ENCODE data around the gene TIGD4. TPM values are rescaled to one million over a fixed set of nuclear protein-coding genes. Genes with fewer than 3 reads are reported as not detected.

Gene TIGD4
- polyA plus RNA-seq, 2 of the 4 experiments (the other 2 are of a cell fraction) = 0.30 to 0.45 TPM

DNA sequence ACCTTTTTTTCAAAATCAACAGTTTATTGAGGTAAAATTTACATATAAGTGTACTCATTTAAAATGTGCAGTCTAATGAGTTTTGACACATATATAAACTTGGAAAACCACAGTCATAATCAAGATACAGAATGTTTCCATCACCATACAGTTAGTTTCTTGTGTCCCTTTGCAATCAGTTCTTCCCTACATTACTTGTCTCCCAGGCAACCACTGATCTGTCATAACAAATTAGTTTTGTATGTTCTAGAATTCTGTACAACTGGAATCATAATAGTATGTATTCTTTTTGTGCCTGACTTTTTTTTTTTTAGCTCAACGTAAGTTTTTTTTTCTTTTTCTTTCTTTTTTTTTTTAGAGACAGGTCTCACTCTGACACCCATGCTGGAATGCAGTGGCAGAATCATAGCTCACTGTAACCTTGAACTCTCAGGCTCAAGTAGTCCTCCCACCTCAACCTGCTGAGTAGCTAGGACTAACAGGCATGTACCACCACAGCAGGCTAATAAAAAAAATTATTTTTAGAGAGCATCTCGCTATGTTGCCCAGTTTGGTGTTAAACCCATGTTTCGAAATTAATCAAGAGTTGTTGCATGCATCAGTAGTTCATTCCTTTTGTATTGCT lies 27.1 kb upstream of the TIGD4 start:
- H3K27ac ChIP-seq = no peak overlapping the region
- FAIRE-seq (no peak), DNase-seq (ENCODE audit: low read depth in 1 of 2, low spot score in 1 of 2) (no peak), ATAC-seq (no peak)
- CTCF ChIA-PET = no interaction called here
- H3K9me3 ChIP-seq = no peaks in the 10 kb centered on the region
- no peak for TF ChIP-seq MAFK (IDR thresholded peaks at IDR 0.05; ENCODE audit: partially characterized antibody)
- no peak for TF ChIP-seq JUNB (IDR thresholded peaks at IDR 0.05)
- TF ChIP-seq TP53 (CRISPR knock-in tag; IDR thresholded peaks at IDR 0.05) = no peak
- no peak for TF ChIP-seq ZFP36 (IDR thresholded peaks at IDR 0.05; ENCODE audit: borderline replicate concordance, partially characterized antibody)
- no peak for TF ChIP-seq EP300 (IDR thresholded peaks at IDR 0.05)
- TF ChIP-seq, protein P1, sequence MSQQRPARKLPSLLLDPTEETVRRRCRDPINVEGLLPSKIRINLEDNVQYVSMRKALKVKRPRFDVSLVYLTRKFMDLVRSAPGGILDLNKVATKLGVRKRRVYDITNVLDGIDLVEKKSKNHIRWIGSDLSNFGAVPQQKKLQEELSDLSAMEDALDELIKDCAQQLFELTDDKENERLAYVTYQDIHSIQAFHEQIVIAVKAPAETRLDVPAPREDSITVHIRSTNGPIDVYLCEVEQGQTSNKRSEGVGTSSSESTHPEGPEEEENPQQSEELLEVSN (IDR thresholded peaks at IDR 0.05; ENCODE audit: borderline replicate concordance, low read depth) = no peak
- TF ChIP-seq, protein P2, sequence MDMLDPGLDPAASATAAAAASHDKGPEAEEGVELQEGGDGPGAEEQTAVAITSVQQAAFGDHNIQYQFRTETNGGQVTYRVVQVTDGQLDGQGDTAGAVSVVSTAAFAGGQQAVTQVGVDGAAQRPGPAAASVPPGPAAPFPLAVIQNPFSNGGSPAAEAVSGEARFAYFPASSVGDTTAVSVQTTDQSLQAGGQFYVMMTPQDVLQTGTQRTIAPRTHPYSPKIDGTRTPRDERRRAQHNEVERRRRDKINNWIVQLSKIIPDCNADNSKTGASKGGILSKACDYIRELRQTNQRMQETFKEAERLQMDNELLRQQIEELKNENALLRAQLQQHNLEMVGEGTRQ (IDR thresholded peaks at IDR 0.05) = no peak
- no peak overlapping the region for H3K4me2 ChIP-seq
- WGBS (ENCODE audit: missing lambda C conversion rate) = 93% methylated on average over 3 of the region's 3 CpGs
- no peaks in the 10 kb centered on the region for H3K4me1 ChIP-seq
- no peak overlapping the region for H3K4me3 ChIP-seq
- POLR2A ChIA-PET = no interaction called here

DNA sequence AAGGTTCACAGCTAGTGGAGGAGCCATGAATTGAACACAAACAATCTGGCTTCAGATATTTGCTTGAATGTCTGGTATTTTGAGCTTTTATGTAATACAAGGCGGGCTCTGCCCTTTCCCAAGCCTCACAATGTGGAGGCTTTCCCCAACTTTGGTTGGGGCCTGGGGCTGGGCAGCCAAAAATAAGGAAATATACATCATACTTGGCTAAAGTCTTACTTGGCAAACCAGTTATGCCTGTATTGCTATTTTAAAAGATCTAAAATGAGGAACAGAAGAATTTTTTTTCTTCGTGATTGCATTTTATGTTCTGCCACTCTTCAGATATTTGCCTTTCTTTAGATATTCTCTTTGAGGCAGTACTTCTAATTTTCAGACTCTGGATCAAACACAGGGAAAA lies 26.3 kb upstream of the TIGD4 start:
- ChIA-PET POLR2A (no interaction called here), CTCF (interaction anchor here (0.6 kb wide), 1 partner anchor 41 kb away, joined by 3 read pairs; no protein-coding TSS in a partner anchor)
- ATAC-seq (no peak), DNase-seq (ENCODE audit: low read depth in 1 of 2, low spot score in 1 of 2) (no peak), FAIRE-seq (no peak)
- Histone ChIP-seq H3K4me1 (no peaks in the 10 kb centered on the region), H3K4me2 (no peak overlapping the region), H3K27ac (no peak overlapping the region), H3K9me3 (no peaks in the 10 kb centered on the region), H3K4me3 (no peak overlapping the region)
- WGBS (ENCODE audit: missing lambda C conversion rate) = 92% methylated on average over 2 of the region's 2 CpGs
- TF ChIP-seq ZC3H11A (IDR thresholded peaks at IDR 0.05) (no peak), JUN (IDR thresholded peaks at IDR 0.05) (no peak)
- TF ChIP-seq, protein P3, sequence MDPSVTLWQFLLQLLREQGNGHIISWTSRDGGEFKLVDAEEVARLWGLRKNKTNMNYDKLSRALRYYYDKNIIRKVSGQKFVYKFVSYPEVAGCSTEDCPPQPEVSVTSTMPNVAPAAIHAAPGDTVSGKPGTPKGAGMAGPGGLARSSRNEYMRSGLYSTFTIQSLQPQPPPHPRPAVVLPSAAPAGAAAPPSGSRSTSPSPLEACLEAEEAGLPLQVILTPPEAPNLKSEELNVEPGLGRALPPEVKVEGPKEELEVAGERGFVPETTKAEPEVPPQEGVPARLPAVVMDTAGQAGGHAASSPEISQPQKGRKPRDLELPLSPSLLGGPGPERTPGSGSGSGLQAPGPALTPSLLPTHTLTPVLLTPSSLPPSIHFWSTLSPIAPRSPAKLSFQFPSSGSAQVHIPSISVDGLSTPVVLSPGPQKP (IDR thresholded peaks at IDR 0.05; ENCODE audit: low read depth, low read length) = no peak

DNA sequence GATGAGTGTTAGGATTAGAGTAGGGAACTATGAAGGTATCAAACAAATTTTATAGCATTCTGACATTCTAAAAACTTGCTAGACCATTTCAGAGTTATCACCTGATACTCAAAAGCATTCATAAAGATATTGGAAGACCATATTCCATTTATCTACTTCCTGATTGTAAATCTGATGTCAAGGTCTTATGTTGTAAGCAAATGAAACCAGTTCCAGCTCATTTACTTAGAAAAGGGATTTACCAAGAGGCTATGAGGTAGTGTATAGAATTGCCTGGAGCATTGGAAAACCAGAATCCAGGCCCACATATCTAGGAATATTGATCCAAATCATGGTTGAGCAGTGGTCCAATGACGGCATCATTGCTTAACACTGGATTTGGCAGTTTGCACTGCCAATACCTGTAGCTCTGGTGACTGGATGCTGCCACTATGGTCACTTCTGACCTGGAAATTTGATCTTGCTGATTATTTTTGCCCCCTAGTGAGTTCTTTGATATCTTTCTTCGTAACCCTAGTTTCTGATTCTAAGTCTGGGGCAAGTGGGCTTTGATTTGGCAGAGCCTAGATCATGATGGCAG lies 25.6 kb upstream of the TIGD4 start:
- POLR2A ChIA-PET = no interaction called here
- CTCF ChIA-PET = interaction anchor here (0.6 kb wide), 1 partner anchor 42 kb away, joined by 3 read pairs; no protein-coding TSS in a partner anchor
- DNase-seq (ENCODE audit: low read depth in 1 of 2, low spot score in 1 of 2) = no peak
- no peak overlapping the region for H3K27ac ChIP-seq
- H3K4me3 ChIP-seq = no peak overlapping the region
- TF ChIP-seq HOXA7 (CRISPR knock-in tag; IDR thresholded peaks at IDR 0.05) (no peak), HDAC2 (IDR thresholded peaks at IDR 0.05) (no peak), SREBF2 (IDR thresholded peaks at IDR 0.05) (no peak), MAFK (IDR thresholded peaks at IDR 0.05; ENCODE audit: partially characterized antibody) (no peak)
- TF ChIP-seq, protein P1 (IDR thresholded peaks at IDR 0.05; ENCODE audit: borderline replicate concordance, low read depth) = no peak
- H3K9me3 ChIP-seq = no peaks in the 10 kb centered on the region
- H3K4me1 ChIP-seq = no peaks in the 10 kb centered on the region
- no peak for FAIRE-seq
- no peak for ATAC-seq
- no peak overlapping the region for H3K4me2 ChIP-seq
- 93% methylated on average over 2 of the region's 2 CpGs for WGBS (ENCODE audit: missing lambda C conversion rate)

DNA sequence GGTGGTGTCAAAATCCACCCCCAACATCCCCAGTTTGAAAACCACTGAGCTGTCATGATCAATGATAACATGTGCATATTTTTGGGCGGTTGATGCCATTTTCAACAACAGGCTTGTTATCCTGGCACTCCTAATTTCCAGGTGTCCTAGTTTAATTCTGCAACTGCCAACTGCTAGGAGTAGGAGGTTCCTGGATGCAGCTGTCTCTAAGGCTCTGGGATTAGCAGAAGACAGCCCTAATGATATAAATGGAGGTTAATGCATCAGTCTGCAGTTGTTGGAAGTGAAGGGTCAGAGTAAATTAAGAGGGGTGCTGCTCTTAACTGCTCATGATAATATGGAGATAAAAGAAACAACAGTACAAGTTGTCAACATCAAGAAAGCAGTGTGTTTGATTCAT lies 24.0 kb upstream of the TIGD4 start:
- CTCF ChIA-PET = interaction anchor here (0.8 kb wide), 1 partner anchor 25 kb away, joined by 3 read pairs; no protein-coding TSS in a partner anchor
- no peak for FAIRE-seq
- 89% methylated on average over 1 of the region's 1 CpG for WGBS (ENCODE audit: missing lambda C conversion rate)

More for the DNA sequence above, 24.0 kb upstream of the TIGD4 start:
- Histone ChIP-seq H3K4me3 (no peak overlapping the region), H3K9me3 (no peaks in the 10 kb centered on the region), H3K4me1 (no peaks in the 10 kb centered on the region), H3K4me2 (no peak overlapping the region), H3K27ac (no peak overlapping the region)
- TF ChIP-seq KDM1A (IDR thresholded peaks at IDR 0.05; ENCODE audit: low read depth) (no peak), MYC (IDR thresholded peaks at IDR 0.05; ENCODE audit: borderline replicate concordance, low read length) (no peak), HEYL (CRISPR knock-in tag; IDR thresholded peaks at IDR 0.05) (no peak), MAZ (IDR thresholded peaks at IDR 0.05; ENCODE audit: borderline replicate concordance, low read depth, low read length) (no peak), RARB (CRISPR knock-in tag; IDR thresholded peaks at IDR 0.05) (no peak), NR3C1 (IDR thresholded peaks at IDR 0.05) (no peak), JUN (IDR thresholded peaks at IDR 0.05) (no peak), CBX2 (IDR thresholded peaks at IDR 0.05; ENCODE audit: borderline replicate concordance, low read depth) (no peak), CEBPB (IDR thresholded peaks at IDR 0.05) (no peak), POLR2A (IDR thresholded peaks at IDR 0.05; ENCODE audit: low read length) (no peak), FOSL2 (IDR thresholded peaks at IDR 0.05) (no peak), FOSL2 (CRISPR knock-in tag; IDR thresholded peaks at IDR 0.05) (no peak), CHD2 (IDR thresholded peaks at IDR 0.05; ENCODE audit: low read length, partially characterized antibody) (no peak), MAFK (IDR thresholded peaks at IDR 0.05; ENCODE audit: partially characterized antibody) (no peak), ZSCAN20 (CRISPR knock-in tag; IDR thresholded peaks at IDR 0.05) (no peak), PHF8 (IDR thresholded peaks at IDR 0.05; ENCODE audit: borderline replicate concordance, low read depth) (no peak)
- TF ChIP-seq, protein P4, sequence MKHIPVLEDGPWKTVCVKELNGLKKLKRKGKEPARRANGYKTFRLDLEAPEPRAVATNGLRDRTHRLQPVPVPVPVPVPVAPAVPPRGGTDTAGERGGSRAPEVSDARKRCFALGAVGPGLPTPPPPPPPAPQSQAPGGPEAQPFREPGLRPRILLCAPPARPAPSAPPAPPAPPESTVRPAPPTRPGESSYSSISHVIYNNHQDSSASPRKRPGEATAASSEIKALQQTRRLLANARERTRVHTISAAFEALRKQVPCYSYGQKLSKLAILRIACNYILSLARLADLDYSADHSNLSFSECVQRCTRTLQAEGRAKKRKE (CRISPR knock-in tag; IDR thresholded peaks at IDR 0.05; ENCODE audit: low read depth) = no peak
- POLR2A ChIA-PET = no interaction called here
- DNase-seq (ENCODE audit: low read depth in 1 of 2, low spot score in 1 of 2) (no peak), ATAC-seq (no peak)
